ENCODE measurements around the gene PTPRN2. TPM values are rescaled to one million over a fixed set of nuclear protein-coding genes. Genes with fewer than 3 reads are reported as not detected.

The PTPRN2 gene
- total and polyA plus RNA-seq, 9 of the 15 experiments (the other 6 are each of a cell fraction or from before 2014, with no cell fraction given) = not detected

DNA sequence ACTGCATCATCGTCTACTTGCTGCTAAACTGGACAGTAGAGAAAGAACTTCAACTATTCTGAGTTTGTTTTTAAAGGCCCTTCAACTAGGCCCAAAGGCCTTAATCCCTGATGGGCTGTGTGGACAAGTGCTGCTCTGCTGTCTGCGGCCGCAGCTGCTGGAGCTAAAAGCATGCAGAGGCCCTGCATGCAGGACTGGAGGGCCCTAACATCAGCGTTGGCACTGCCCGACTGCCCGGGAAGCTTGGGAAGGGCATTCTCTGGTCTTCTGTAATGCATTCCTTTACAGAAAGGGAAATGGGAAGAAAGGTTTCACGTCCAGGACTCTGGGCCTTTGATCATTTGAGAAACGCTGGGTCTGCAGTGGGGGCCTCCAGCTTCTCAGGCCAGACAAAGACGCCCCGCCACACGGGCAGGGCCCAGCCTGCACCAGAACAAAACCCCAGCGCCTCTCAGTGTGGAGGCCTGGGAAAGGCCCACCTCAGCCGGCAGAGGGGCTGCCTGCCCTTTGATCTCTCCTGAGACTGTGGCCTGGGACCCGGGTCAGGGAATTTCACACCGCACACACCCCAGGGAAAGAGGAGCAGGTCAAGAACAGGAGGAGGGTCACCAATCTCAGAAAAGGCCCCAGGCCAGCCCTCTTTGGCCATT is 1021.5 kb downstream of the PTPRN2 start:
- Histone ChIP-seq H3K9me1 (ENCODE audit: control insufficient read depth, insufficient read depth, low read length) (no peaks in the 10 kb centered on the region), H2AFZ (ENCODE audit: low read depth, low read length) (no peak overlapping the region), H3K9ac (ENCODE audit: insufficient read depth in 1 of 2, low read depth in 2 of 2, low read length in 2 of 2) (no peak overlapping the region), H3K79me2 (ENCODE audit: control insufficient read depth, insufficient read depth, low read length) (no peaks in the 10 kb centered on the region), H3K4me1 (replicated peaks in 1 of 2; ENCODE audit: control insufficient read depth in 2 of 2, insufficient read depth in 2 of 2, low read length in 2 of 2) (no peaks in the 10 kb centered on the region; a peak in 1 of 5 replicates), H4K20me1 (replicated peaks; ENCODE audit: control insufficient read depth, insufficient read depth, low read length) (no peaks in the 10 kb centered on the region; the same call in 1 of the 2 replicates), H3K27ac (ENCODE audit: extremely low read depth, low read depth, low read length) (no peak overlapping the region), H3K27me3 (ENCODE audit: control insufficient read depth in 2 of 2, insufficient read depth in 2 of 2, low read length in 2 of 2) (peaks cover 41 to 66% of the 10 kb centered on the region in 2 experiments), H3K4me3 (no peak overlapping the region), H3K9me3 (replicated peaks; ENCODE audit: control insufficient read depth, insufficient read depth, low read depth, low read length) (peaks cover 8% of the 10 kb centered on the region), H3K4me2 (ENCODE audit: insufficient read depth, low read length) (no peak overlapping the region), H3K36me3 (ENCODE audit: control insufficient read depth, insufficient read depth, low read length) (no peaks in the 10 kb centered on the region)
- POLR2A ChIA-PET = interaction anchor here (0.6 kb wide), 1 partner anchor 427 kb away, joined by 4 read pairs; the partner anchor contains the start of gene UBE3C
- TF ChIP-seq CSDE1 (IDR thresholded peaks at IDR 0.05) (no peak), CBFA2T3 (IDR thresholded peaks at IDR 0.05) (no peak), NR4A1 (CRISPR knock-in tag; IDR thresholded peaks at IDR 0.05) (no peak), NR4A1 (tag; IDR thresholded peaks at IDR 0.05) (no peak), MTF1 (CRISPR knock-in tag; IDR thresholded peaks at IDR 0.05; ENCODE audit: borderline replicate concordance) (no peak), MECOM (CRISPR knock-in tag; IDR thresholded peaks at IDR 0.05) (no peak), ZSCAN32 (CRISPR knock-in tag; IDR thresholded peaks at IDR 0.05) (no peak), DMBX1 (CRISPR knock-in tag; IDR thresholded peaks at IDR 0.05; ENCODE audit: borderline replicate concordance) (no peak), RBM15 (IDR thresholded peaks at IDR 0.05; ENCODE audit: insufficient read depth, low read length) (no peak)
- ATAC-seq (no peak), FAIRE-seq (no peak), DNase-seq (ENCODE audit: extremely low read depth in 1 of 4, low spot score in 3 of 4) (no peak)
- BruUV-seq (replicated peaks) = no TSS peak
- intact Hi-C loops (cut with micrococcal nuclease) (no loop called here), in situ Hi-C loops (cut with MboI) (no loop called here)
- CTCF ChIA-PET (ENCODE audit: low intra/inter-chr PET ratio) = no interaction called here
- WGBS (ENCODE audit: insufficient coverage, low coverage, missing lambda C conversion rate) = 2% methylated on average over 15 of the region's 15 CpGs
